ENCODE data around the gene UTS2. TPM values are rescaled to one million over a fixed set of nuclear protein-coding genes. Genes with fewer than 3 reads are reported as not detected.

Gene UTS2
- total and polyA plus RNA-seq, 2 of the 13 experiments (the other 11 are each of a cell fraction or from before 2014, with no cell fraction given), result not detected

GRCh38 chr1:7884757-7885156 is 31.9 kb upstream of the UTS2 start:
- DNase-seq (ENCODE audit: low spot score) (no peak), FAIRE-seq (no peak), ATAC-seq (no peak)
- H2AFZ ChIP-seq (ENCODE audit: low read length), result no peak overlapping the region
- intact Hi-C loops (cut with micrococcal nuclease; ENCODE audit: unreplicated experiment), result no loop called here
- H3K79me2 ChIP-seq (ENCODE audit: insufficient read depth, low read length), result no peaks in the 10 kb centered on the region
- ChIA-PET CTCF (ENCODE audit: low intra/inter-chr PET ratio, low total read pairs) (no interaction called here), POLR2A (no interaction called here)
- no peak overlapping the region for H3K4me2 ChIP-seq (ENCODE audit: low read depth, low read length)
- H3K4me1 ChIP-seq (ENCODE audit: insufficient read depth, low read length), result no peaks in the 10 kb centered on the region
- no peak for TF ChIP-seq ZNF33A (CRISPR knock-in tag; IDR thresholded peaks at IDR 0.05; ENCODE audit: borderline replicate concordance)
- no peak for TF ChIP-seq ZNF564 (CRISPR knock-in tag; IDR thresholded peaks at IDR 0.05)
- TF ChIP-seq ZSCAN22 (CRISPR knock-in tag; IDR thresholded peaks at IDR 0.05), result no peak
- no peak for TF ChIP-seq ZNF337 (CRISPR knock-in tag; IDR thresholded peaks at IDR 0.05; ENCODE audit: borderline replicate concordance, low read depth)
- TF ChIP-seq MLLT10 (CRISPR knock-in tag; IDR thresholded peaks at IDR 0.05), result no peak
- no peak for TF ChIP-seq ZNF569 (CRISPR knock-in tag; IDR thresholded peaks at IDR 0.05; ENCODE audit: borderline replicate concordance)
- no peak for TF ChIP-seq RCOR2 (CRISPR knock-in tag; IDR thresholded peaks at IDR 0.05)
- no peak for TF ChIP-seq HOXA5 (CRISPR knock-in tag; IDR thresholded peaks at IDR 0.05)
- no peak for TF ChIP-seq PRPF4 (IDR thresholded peaks at IDR 0.05; ENCODE audit: low read depth, low read length, poor library complexity, severe bottlenecking)
- TF ChIP-seq, protein P1, sequence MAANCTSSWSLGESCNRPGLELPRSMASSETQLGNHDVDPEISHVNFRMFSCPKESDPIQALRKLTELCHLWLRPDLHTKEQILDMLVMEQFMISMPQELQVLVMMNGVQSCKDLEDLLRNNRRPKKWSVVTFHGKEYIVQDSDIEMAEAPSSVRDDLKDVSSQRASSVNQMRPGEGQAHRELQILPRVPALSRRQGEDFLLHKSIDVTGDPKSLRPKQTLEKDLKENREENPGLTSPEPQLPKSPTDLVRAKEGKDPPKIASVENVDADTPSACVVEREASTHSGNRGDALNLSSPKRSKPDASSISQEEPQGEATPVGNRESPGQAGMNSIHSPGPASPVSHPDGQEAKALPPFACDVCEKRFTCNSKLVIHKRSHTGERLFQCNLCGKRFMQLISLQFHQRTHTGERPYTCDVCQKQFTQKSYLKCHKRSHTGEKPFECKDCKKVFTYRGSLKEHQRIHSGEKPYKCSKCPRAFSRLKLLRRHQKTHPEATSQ (CRISPR knock-in tag; IDR thresholded peaks at IDR 0.05; ENCODE audit: borderline replicate concordance), result no peak
- TF ChIP-seq ZNF883 (CRISPR knock-in tag; IDR thresholded peaks at IDR 0.05; ENCODE audit: not compliant biosample characterization), result no peak
- no peak for TF ChIP-seq AHR (CRISPR knock-in tag; IDR thresholded peaks at IDR 0.05)
- no peak for TF ChIP-seq GPN1 (CRISPR knock-in tag; IDR thresholded peaks at IDR 0.05; ENCODE audit: borderline replicate concordance)
- no peak for TF ChIP-seq RELA (CRISPR knock-in tag; IDR thresholded peaks at IDR 0.05)
- no peak for TF ChIP-seq ZNF563 (CRISPR knock-in tag; IDR thresholded peaks at IDR 0.05)
- TF ChIP-seq SMAD1 (CRISPR knock-in tag; IDR thresholded peaks at IDR 0.05; ENCODE audit: borderline replicate concordance, low read depth), result no peak
- no TSS peak for BruUV-seq (replicated peaks)
- H3K9me3 ChIP-seq (ENCODE audit: low read length), result no peaks in the 10 kb centered on the region
- in situ Hi-C loops (cut with HindIII; ENCODE audit: extremely low pct_ligation_motif_present, low pct_unique_long_range_greater_than_20kb), result no loop called here
- no peaks in the 10 kb centered on the region for H3K36me3 ChIP-seq (replicated peaks in 1 of 2; ENCODE audit: control insufficient read depth in 1 of 2, insufficient read depth in 2 of 2, low read length in 2 of 2)
- H3K27me3 ChIP-seq (ENCODE audit: control insufficient read depth in 1 of 2, insufficient read depth in 2 of 2, low read length in 2 of 2), result no peaks in the 10 kb centered on the region
- H3K4me3 ChIP-seq (replicated peaks in 1 of 3; ENCODE audit: insufficient read depth in 1 of 3, low read depth in 2 of 3, low read length in 3 of 3), result no peak overlapping the region
- no peaks in the 10 kb centered on the region for H4K20me1 ChIP-seq (ENCODE audit: insufficient read depth, low read length)
- WGBS (ENCODE audit: low lambda C conversion rate), result 4% methylated on average over 1 of the region's 1 CpG
- H3K9ac ChIP-seq (ENCODE audit: insufficient read depth, low read depth, low read length), result no peak overlapping the region
- no peak overlapping the region for H3K27ac ChIP-seq (ENCODE audit: extremely low read length, insufficient read depth, low read length)

Measured in HepG2 (cell line).